Measurements from ENCODE around the gene SLC27A4. TPM values are rescaled to one million over a fixed set of nuclear protein-coding genes. Genes with fewer than 3 reads are reported as not detected.

Gene SLC27A4
- total and polyA plus RNA-seq, 2 donors (not counting 1 experiment from before 2014, with no cell fraction given), result 10.0 to 12.9 TPM

DNA sequence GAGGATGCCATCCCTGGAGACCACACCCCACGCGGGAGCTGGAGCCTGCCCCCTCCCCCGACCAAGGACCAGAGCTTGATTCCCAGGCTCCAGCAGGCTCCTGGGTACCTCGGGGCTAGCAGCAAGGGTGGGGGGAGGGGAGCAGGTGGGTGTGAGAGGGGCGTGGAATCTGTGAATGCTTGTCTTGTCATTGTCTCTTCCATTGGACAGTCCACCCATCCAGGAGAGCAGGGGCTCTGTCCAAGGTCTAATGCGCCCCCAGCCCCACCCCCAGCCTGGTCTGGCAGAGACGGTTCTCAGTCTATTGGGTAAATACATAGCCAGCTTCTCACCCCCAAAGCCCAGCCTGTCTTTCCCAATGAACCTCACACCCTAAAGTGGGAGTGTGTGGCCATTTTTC, 53.6 kb downstream of the SLC27A4 start:
- TF ChIP-seq, protein P1, sequence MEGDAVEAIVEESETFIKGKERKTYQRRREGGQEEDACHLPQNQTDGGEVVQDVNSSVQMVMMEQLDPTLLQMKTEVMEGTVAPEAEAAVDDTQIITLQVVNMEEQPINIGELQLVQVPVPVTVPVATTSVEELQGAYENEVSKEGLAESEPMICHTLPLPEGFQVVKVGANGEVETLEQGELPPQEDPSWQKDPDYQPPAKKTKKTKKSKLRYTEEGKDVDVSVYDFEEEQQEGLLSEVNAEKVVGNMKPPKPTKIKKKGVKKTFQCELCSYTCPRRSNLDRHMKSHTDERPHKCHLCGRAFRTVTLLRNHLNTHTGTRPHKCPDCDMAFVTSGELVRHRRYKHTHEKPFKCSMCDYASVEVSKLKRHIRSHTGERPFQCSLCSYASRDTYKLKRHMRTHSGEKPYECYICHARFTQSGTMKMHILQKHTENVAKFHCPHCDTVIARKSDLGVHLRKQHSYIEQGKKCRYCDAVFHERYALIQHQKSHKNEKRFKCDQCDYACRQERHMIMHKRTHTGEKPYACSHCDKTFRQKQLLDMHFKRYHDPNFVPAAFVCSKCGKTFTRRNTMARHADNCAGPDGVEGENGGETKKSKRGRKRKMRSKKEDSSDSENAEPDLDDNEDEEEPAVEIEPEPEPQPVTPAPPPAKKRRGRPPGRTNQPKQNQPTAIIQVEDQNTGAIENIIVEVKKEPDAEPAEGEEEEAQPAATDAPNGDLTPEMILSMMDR (IDR thresholded peaks at IDR 0.05), result no peak
- TF ChIP-seq EZH2 (IDR thresholded peaks at IDR 0.05; ENCODE audit: borderline replicate concordance, insufficient read depth, low read depth, low read length, poor library complexity, severe bottlenecking), result no peak
- peaks cover 0 to 28% of the 10 kb centered on the region in 2 experiments for H3K36me3 ChIP-seq (replicated peaks in 1 of 2; ENCODE audit: control extremely low read depth in 1 of 2, control insufficient read depth in 1 of 2, extremely low read depth in 1 of 2, insufficient read depth in 2 of 2, low read length in 1 of 2)
- H3K4me1 ChIP-seq (ENCODE audit: control insufficient read depth in 2 of 2, insufficient read depth in 2 of 2, low read length in 2 of 2), result no peaks in the 10 kb centered on the region
- H3K9me3 ChIP-seq (ENCODE audit: control extremely low read depth in 1 of 3, control insufficient read depth in 2 of 3, insufficient read depth in 1 of 3, low read length in 2 of 3), result no peaks in the 10 kb centered on the region
- ChIA-PET POLR2A (interaction anchor here (1.0 kb wide), 1 partner anchor 23 kb away, joined by 3 read pairs; the partner anchor contains the start of gene URM1), CTCF (interaction anchor here (1.3 kb wide), 1 partner anchor 26 kb away, joined by 5 read pairs; the partner anchor contains the start of gene CERCAM)
- no peaks in the 10 kb centered on the region for H3K79me2 ChIP-seq (ENCODE audit: control insufficient read depth, insufficient read depth, low read length)
- no peaks in the 10 kb centered on the region for H4K20me1 ChIP-seq (ENCODE audit: control insufficient read depth, insufficient read depth, low read length, poor library complexity, severe bottlenecking)
- intact Hi-C loops (cut with micrococcal nuclease), result no loop called here
- no peak overlapping the region for H3K9ac ChIP-seq (ENCODE audit: low read length)
- H3K4me3 Mint-ChIP-seq, result no peak overlapping the region
- no peaks in the 10 kb centered on the region for H3K27me3 Mint-ChIP-seq
- no peak overlapping the region for H3K27ac ChIP-seq (ENCODE audit: low read length in 2 of 2)
- no peaks in the 10 kb centered on the region for H3K27me3 ChIP-seq (replicated peaks in 1 of 4; ENCODE audit: control extremely low read depth in 1 of 4, control insufficient read depth in 3 of 4, insufficient read depth in 4 of 4, low read length in 3 of 4)
- peaks cover 3% of the 10 kb centered on the region for H3K4me1 Mint-ChIP-seq
- no peak overlapping the region for H3K4me2 ChIP-seq (replicated peaks; ENCODE audit: low read depth, low read length, poor library complexity, severe bottlenecking)
- H3K27ac Mint-ChIP-seq, result no peak overlapping the region
- DNase-seq (no peak), ATAC-seq (ENCODE audit: low read depth) (no peak)
- H3K9me3 Mint-ChIP-seq (ENCODE audit: insufficient read depth), result no peaks in the 10 kb centered on the region
- H3K4me3 ChIP-seq (ENCODE audit: control extremely low read depth in 1 of 5, extremely low read depth in 1 of 5, insufficient read depth in 1 of 5, low read depth in 2 of 5, low read length in 4 of 5), result no peak overlapping the region
- 76% methylated on average over 2 of the region's 7 CpGs for WGBS (ENCODE audit: insufficient coverage)
- no peak overlapping the region for H2AFZ ChIP-seq (ENCODE audit: insufficient read depth, low read depth, low read length, poor library complexity, severe bottlenecking)

DNA sequence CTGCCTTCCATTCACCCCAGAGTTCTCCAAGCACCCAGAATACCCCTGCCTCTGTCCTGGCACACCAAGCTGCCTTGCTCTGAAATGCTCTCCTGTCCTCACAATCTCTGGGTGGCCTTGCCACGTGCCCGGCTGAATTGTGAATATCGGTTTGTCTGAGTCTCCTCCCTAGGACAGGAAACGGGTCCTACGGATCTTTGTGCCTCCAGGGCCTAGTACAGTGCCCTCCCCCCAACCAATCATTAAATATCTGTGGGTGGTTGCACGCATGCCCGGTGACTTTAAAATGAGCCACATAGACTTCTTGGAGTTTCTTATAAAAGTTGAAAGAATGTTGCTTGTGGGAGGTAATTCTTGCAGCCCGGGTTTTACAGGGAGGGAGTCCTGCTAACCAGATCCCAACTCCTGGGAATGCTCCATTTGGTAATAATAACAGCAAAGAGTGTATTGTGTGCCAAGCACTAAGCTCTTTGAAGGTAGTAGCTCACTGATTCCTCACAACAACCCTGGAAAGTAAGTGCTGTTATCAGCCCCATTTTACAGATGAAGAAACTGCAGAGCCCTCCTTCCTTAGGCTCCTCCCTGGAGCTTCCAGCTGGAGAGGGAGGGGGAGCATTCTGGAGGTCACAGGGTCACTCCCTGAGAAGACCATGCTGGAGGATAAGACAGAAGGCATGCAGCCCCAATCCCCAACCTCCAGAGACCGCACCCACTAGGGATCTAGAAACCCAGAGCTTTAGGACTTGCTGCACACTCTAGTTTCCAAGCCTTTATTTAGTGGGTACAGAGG, 54.2 kb downstream of the SLC27A4 start:
- Mint-ChIP-seq H3K27ac (no peak overlapping the region), H3K9me3 (ENCODE audit: insufficient read depth) (no peaks in the 10 kb centered on the region), H3K27me3 (no peaks in the 10 kb centered on the region), H3K4me1 (peaks cover 3% of the 10 kb centered on the region), H3K4me3 (no peak overlapping the region)
- ChIA-PET CTCF (interaction anchor here (0.6 to 1.3 kb wide), 2 partner anchors 26 to 272 kb away, joined by 3 to 5 read pairs; partner anchors contain the start of gene CERCAM), POLR2A (interaction anchor here (1.0 kb wide), 1 partner anchor 23 kb away, joined by 3 read pairs; the partner anchor contains the start of gene URM1)
- H3K4me1 ChIP-seq (ENCODE audit: control insufficient read depth in 2 of 2, insufficient read depth in 2 of 2, low read length in 2 of 2), result no peaks in the 10 kb centered on the region
- intact Hi-C loops (cut with micrococcal nuclease), result no loop called here
- WGBS (ENCODE audit: insufficient coverage), result no CpG with 5 or more reads among the region's 9 CpGs
- TF ChIP-seq, protein P1 (IDR thresholded peaks at IDR 0.05), result no peak
- TF ChIP-seq EZH2 (IDR thresholded peaks at IDR 0.05; ENCODE audit: borderline replicate concordance, insufficient read depth, low read depth, low read length, poor library complexity, severe bottlenecking), result no peak
- no peaks in the 10 kb centered on the region for H3K79me2 ChIP-seq (ENCODE audit: control insufficient read depth, insufficient read depth, low read length)
- H3K27ac ChIP-seq (ENCODE audit: low read length in 2 of 2), result no peak overlapping the region
- H3K27me3 ChIP-seq (replicated peaks in 1 of 4; ENCODE audit: control extremely low read depth in 1 of 4, control insufficient read depth in 3 of 4, insufficient read depth in 4 of 4, low read length in 3 of 4), result no peaks in the 10 kb centered on the region
- no peak for DNase-seq
- no peaks in the 10 kb centered on the region for H3K9me3 ChIP-seq (ENCODE audit: control extremely low read depth in 1 of 3, control insufficient read depth in 2 of 3, insufficient read depth in 1 of 3, low read length in 2 of 3)
- H3K9ac ChIP-seq (ENCODE audit: low read length), result no peak overlapping the region
- H3K4me2 ChIP-seq (replicated peaks; ENCODE audit: low read depth, low read length, poor library complexity, severe bottlenecking), result no peak overlapping the region
- no peak overlapping the region for H2AFZ ChIP-seq (ENCODE audit: insufficient read depth, low read depth, low read length, poor library complexity, severe bottlenecking)
- H4K20me1 ChIP-seq (ENCODE audit: control insufficient read depth, insufficient read depth, low read length, poor library complexity, severe bottlenecking), result no peaks in the 10 kb centered on the region
- peaks cover 0 to 22% of the 10 kb centered on the region in 2 experiments for H3K36me3 ChIP-seq (replicated peaks in 1 of 2; ENCODE audit: control extremely low read depth in 1 of 2, control insufficient read depth in 1 of 2, extremely low read depth in 1 of 2, insufficient read depth in 2 of 2, low read length in 1 of 2)
- ATAC-seq (ENCODE audit: low read depth), result no peak
- H3K4me3 ChIP-seq (ENCODE audit: control extremely low read depth in 1 of 5, extremely low read depth in 1 of 5, insufficient read depth in 1 of 5, low read depth in 2 of 5, low read length in 4 of 5), result no peak overlapping the region
